LNCAP (cell line): ENCODE measurements around the gene MRPL55.

Source experiments
- CTCF ChIP-seq: fragments of 450-650 bp; IDR thresholded peaks from 2 replicates; pipeline ENCODE4 v1.5.1; 2017; ENCODE audit warnings: mild to moderate bottlenecking

Gene MRPL55

GRCh38 chr1:228063251-228064191, 45.6 kb downstream of the MRPL55 start:
- no peak for TF ChIP-seq CTCF

GRCh38 chr1:228062812-228063211, 46.3 kb downstream of the MRPL55 start:
- TF ChIP-seq CTCF, result no peak

DNA sequence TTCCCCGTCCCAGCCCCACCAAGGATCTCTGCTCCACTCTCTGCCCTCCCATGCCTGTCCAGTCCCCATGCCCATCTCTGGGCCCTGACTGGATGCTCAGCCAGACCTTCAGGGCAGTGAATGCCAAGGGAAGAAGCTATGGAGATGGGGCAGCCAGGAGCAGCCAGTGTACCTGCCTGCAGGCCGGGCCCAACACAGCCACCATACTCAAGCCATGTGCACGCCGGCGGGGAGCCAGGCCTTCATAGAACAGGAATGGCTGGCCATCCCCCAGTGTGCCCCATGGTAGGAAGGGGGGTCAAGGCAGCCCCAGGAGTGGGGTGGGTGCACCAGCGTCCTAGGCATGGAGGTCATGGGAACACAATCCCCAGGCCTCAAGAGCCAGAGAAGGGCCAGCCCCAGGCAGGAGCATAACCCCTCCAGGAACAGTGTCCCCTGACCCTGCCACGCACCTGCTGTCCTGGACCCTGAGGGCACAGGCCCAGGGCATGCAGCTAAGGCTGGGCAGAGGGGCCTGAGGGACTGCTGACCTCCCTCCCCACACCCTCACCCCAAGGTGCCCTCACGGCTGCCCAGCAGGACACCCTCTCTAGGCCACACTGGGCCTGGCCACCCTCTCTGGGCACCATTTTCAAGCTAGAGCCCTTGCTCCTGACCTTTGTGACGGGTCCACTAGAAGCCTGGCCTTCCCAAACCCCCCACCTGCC, 46.9 kb downstream of the MRPL55 start:
- TF ChIP-seq CTCF, result no peak

DNA sequence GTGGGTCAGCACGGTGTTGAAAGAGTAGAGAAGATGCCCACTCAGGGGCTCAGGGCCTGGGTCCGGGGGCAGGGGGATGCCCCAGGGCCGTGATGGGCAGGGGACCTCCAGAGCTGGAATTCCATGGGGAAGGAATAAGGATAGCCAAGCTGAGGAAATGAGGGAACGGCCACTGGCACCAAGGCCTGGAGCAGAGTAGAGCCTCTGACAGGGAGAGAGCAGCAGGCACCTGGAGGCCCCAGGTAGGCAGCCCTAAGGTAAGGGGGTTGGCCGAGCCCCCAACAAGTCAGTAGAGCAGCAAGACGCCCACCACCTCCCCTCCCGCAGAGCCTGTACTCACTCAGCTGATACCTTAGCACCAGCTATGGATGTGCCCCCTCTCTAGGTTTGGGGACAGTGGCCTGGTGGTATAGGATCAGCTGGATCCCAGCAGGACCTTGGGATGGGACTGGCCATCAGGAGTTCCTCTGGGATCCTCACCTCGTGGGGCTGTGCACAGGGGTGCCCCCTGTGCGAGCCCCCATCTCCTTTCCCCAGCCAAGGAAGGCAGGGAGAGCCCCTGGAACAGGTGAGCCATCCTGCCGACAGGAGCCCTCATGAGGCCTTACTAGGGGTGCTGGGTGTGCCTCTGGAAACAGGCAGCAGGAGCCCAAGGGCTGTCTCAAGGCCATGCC, 47.6 kb downstream of the MRPL55 start:
- TF ChIP-seq CTCF, result no peak

- TF ChIP-seq CTCF, result no peak
Measured at GRCh38 chr1:228060458-228061190, 48.5 kb downstream of the MRPL55 start.

DNA sequence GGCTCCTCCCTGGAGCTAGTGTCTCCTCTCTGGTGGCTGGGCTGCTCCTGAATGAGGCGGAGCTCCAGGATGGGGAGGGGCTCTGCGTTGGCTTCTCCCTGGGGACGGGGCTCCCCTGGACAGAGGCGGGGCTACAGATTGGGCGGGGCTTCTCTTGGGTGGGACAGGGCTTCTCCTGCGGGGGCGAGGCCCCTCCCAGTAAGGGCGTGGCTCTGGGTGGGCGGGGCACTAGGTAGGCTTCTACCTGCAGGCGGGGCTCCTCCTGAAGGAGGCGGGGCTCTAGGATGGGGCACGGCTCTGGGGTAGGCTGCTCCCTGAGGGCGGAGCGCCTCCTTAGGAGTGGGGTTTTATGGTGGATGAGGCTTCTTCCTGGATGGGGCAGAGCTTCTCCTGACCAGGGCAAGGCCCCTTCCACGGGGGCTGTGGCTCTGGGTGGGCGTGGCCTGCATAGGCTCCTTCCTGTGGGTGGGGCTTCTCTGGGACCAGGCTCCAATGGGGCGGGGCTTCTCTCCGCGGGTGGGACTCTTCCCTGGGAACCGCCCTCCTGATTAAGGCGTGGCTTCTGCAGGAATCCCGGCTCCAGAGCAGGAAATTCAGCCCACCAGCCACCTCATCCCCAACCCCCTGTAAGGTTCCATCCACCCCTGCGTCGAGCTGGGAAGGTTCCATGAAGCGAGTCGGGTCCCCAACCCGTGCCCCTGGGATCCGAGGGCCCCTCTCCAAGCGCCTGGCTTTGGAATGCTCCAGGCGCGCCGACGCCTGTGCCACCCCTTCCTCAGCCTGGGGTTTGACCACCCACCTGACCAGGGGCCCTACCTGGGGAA, 49.3 kb downstream of the MRPL55 start:
- TF ChIP-seq CTCF, result no peak
